ENCODE results near the gene ZBTB40.

GRCh38 chr1:22576150-22576544 is 124.5 kb downstream of the ZBTB40 start:
- TF ChIP-seq CTCF (IDR thresholded peaks at IDR 0.05) (no peak), POLR2A (IDR thresholded peaks at IDR 0.05) (no peak)

Data from esophagus squamous epithelium (tissue), 4 donors.